Small intestine (tissue), 7 donors: ENCODE results near the gene NDUFB10. TPM values are rescaled to one million over a fixed set of nuclear protein-coding genes. Genes with fewer than 3 reads are reported as not detected.

Experiments used
- DNase-seq, 2 donors: peaks; one replicate each; pipeline versions ENCODE4 v3.0.0 to v3.0.0-alpha.2; 2013
- FAIRE-seq: peaks from 2 replicates; lab custom pipeline; 2012; peaks lifted over from hg19 to GRCh38; lab: Jason Lieb, UNC
- H3K27ac ChIP-seq, 3 donors: one replicate each; pipeline ENCODE4 v1.5.1; 2013; ENCODE audit warnings: low read length in 2 of 3, mild to moderate bottlenecking in 2 of 3, control low read depth in 1 of 3, inconsistent platforms in 1 of 3, low read depth in 1 of 3, moderate library complexity in 1 of 3
- H3K27me3 ChIP-seq, 3 donors: one replicate each; pipeline ENCODE4 v1.6.1; 2013; ENCODE audit warnings: low read length in 3 of 3, inconsistent platforms in 1 of 3; ENCODE audit not compliant: control insufficient read depth in 3 of 3, insufficient read depth in 3 of 3
- H3K36me3 ChIP-seq, 3 donors: one replicate each; pipeline ENCODE4 v1.6.1; 2013; ENCODE audit warnings: low read length in 3 of 3, inconsistent platforms in 1 of 3, low read depth in 1 of 3, mild to moderate bottlenecking in 1 of 3, moderate library complexity in 1 of 3; ENCODE audit not compliant: control insufficient read depth in 3 of 3, insufficient read depth in 2 of 3
- H3K4me1 ChIP-seq, 3 donors: one replicate each; pipeline ENCODE4 v1.6.1; 2013; ENCODE audit warnings: low read length in 2 of 3, inconsistent platforms in 1 of 3, low read depth in 1 of 3, mild to moderate bottlenecking in 1 of 3, moderate library complexity in 1 of 3; ENCODE audit not compliant: control insufficient read depth in 3 of 3, insufficient read depth in 2 of 3
- H3K4me3 ChIP-seq, 3 donors: one replicate each; pipeline ENCODE4 v1.5.1; 2013; ENCODE audit warnings: low read length in 3 of 3, control low read depth in 1 of 3, inconsistent platforms in 1 of 3, low read depth in 1 of 3, mild to moderate bottlenecking in 1 of 3, moderate library complexity in 1 of 3
- H3K9me3 ChIP-seq, 2 donors: one replicate each; pipeline ENCODE4 v1.6.1; 2013; ENCODE audit warnings: low read depth in 1 of 2, low read length in 1 of 2; ENCODE audit not compliant: control insufficient read depth in 2 of 2, insufficient read depth in 1 of 2
- WGBS, 3 donors: extraction: QIAGEN DNeasy Blood & Tissue Kit; methylation state at CpG; one replicate each; pipeline ENCODE4 v1.1.7; 2013; 5-methylcytosine and 5-hydroxymethylcytosine counted together
- polyA plus RNA-seq, 4 donors: library from polyadenylated mRNA; stranded (reverse) in 3 of 4; unstranded in 1 of 4; fragments of 200-250 nt in 3 of 4; fragments of 120-200 nt in 1 of 4; gene quantifications; one replicate each; pipeline versions ENCODE4 v1.2.1 to v1.2.3, GENCODE V29; 2013
- donor health status: healthy with polysubstance abuse.
- donor health status: control.
- donor health status: control.
- donor health status: Bipolar disorder and iron deficiency.
- donor health status: healthy.

Gene NDUFB10
- polyA plus RNA-seq, 4 donors: 132 to 544 (median 376) TPM

GRCh38 chr16:2001456-2002355, 42.4 kb downstream of the NDUFB10 start:
- no peaks in the 10 kb centered on the region for H3K27me3 ChIP-seq
- peaks cover 0 to 11% (median 4%) of the 10 kb centered on the region in 3 donors for H3K4me1 ChIP-seq
- DNase-seq (no peak), FAIRE-seq (no peak)
- H3K27ac ChIP-seq: no peak overlapping the region
- peaks cover 10 to 91% (median 28%) of the 10 kb centered on the region in 3 donors for H3K36me3 ChIP-seq
- 96 to 97% (median 96%) methylated on average over 51 to 53 of the region's 53 CpGs for WGBS, 3 donors
- H3K9me3 ChIP-seq: no peaks in the 10 kb centered on the region
- H3K4me3 ChIP-seq: no peak overlapping the region

GRCh38 chr16:2002406-2003230, 43.3 kb downstream of the NDUFB10 start:
- H3K27ac ChIP-seq: no peak overlapping the region
- FAIRE-seq (no peak), DNase-seq (no peak)
- peaks cover 0 to 20% (median 8%) of the 10 kb centered on the region in 3 donors for H3K4me1 ChIP-seq
- H3K27me3 ChIP-seq: no peaks in the 10 kb centered on the region
- no peaks in the 10 kb centered on the region for H3K9me3 ChIP-seq
- 93 to 95% (median 93%) methylated on average over 47 of the region's 47 CpGs for WGBS, 3 donors
- H3K4me3 ChIP-seq: no peak overlapping the region
- H3K36me3 ChIP-seq: peaks cover 10 to 95% (median 28%) of the 10 kb centered on the region in 3 donors

- Histone ChIP-seq H3K4me1 (peaks cover 0 to 28% (median 8%) of the 10 kb centered on the region in 3 donors), H3K27ac (no peak overlapping the region), H3K9me3 (no peaks in the 10 kb centered on the region), H3K4me3 (no peak overlapping the region), H3K27me3 (no peaks in the 10 kb centered on the region), H3K36me3 (peaks cover 10 to 95% (median 28%) of the 10 kb centered on the region in 3 donors)
- no peak for DNase-seq
- FAIRE-seq: no peak
- WGBS, 3 donors: 61 to 87% (median 81%) methylated on average over 7 to 8 of the region's 8 CpGs
These were observed 44.0 kb downstream of the NDUFB10 start for GRCh38 chr16:2003231-2003826.

GRCh38 chr16:2003827-2004641, 44.7 kb downstream of the NDUFB10 start:
- Histone ChIP-seq H3K27ac (peak overlapping the region in 2 of 3 donors; percentile 20 to 42), H3K9me3 (no peaks in the 10 kb centered on the region), H3K4me1 (peaks cover 0 to 33% (median 12%) of the 10 kb centered on the region in 3 donors), H3K4me3 (no peak overlapping the region), H3K27me3 (no peaks in the 10 kb centered on the region), H3K36me3 (peaks cover 10 to 88% (median 23%) of the 10 kb centered on the region in 3 donors)
- peak; percentile 91 to 93 for DNase-seq
- 22 to 26% (median 23%) methylated on average over 33 to 36 of the region's 36 CpGs for WGBS, 3 donors
- no peak for FAIRE-seq

GRCh38 chr16:2004795-2005517, 45.6 kb downstream of the NDUFB10 start:
- Histone ChIP-seq H3K36me3 (peaks cover 8 to 79% (median 16%) of the 10 kb centered on the region in 3 donors), H3K27me3 (no peaks in the 10 kb centered on the region), H3K27ac (no peak overlapping the region), H3K4me1 (peaks cover 0 to 33% (median 12%) of the 10 kb centered on the region in 3 donors), H3K9me3 (no peaks in the 10 kb centered on the region), H3K4me3 (no peak overlapping the region)
- FAIRE-seq (no peak), DNase-seq (no peak)
- WGBS, 3 donors: 77 to 85% (median 83%) methylated on average over 33 to 34 of the region's 34 CpGs

GRCh38 chr16:2005646-2006045, 46.3 kb downstream of the NDUFB10 start:
- Histone ChIP-seq H3K4me1 (peaks cover 0 to 39% (median 15%) of the 10 kb centered on the region in 3 donors), H3K9me3 (no peaks in the 10 kb centered on the region), H3K4me3 (no peak overlapping the region), H3K27me3 (no peaks in the 10 kb centered on the region), H3K36me3 (peaks cover 8 to 72% (median 11%) of the 10 kb centered on the region in 3 donors), H3K27ac (no peak overlapping the region)
- WGBS, 3 donors: 79 to 89% (median 86%) methylated on average over 21 of the region's 21 CpGs
- DNase-seq (no peak), FAIRE-seq (no peak)

GRCh38 chr16:2006317-2006716, 47.0 kb downstream of the NDUFB10 start:
- H3K4me1 ChIP-seq: peaks cover 0 to 40% (median 15%) of the 10 kb centered on the region in 3 donors
- peaks cover 4 to 65% (median 11%) of the 10 kb centered on the region in 3 donors for H3K36me3 ChIP-seq
- WGBS, 3 donors: 92 to 98% (median 95%) methylated on average over 8 of the region's 8 CpGs
- no peak overlapping the region for H3K4me3 ChIP-seq
- no peaks in the 10 kb centered on the region for H3K9me3 ChIP-seq
- DNase-seq (no peak), FAIRE-seq (no peak)
- H3K27ac ChIP-seq: no peak overlapping the region
- H3K27me3 ChIP-seq: no peaks in the 10 kb centered on the region
